GM12878 (cell line): ENCODE results near the gene BTBD9. TPM values are rescaled to one million over a fixed set of nuclear protein-coding genes. Genes with fewer than 3 reads are reported as not detected.

Experiments
- ATAC-seq: fragments of 200-7000 bp; cut with Tn5 transposase; 3 replicates; pipeline ENCODE4 v1.9.1; 2020; ENCODE audit warnings: mild to moderate bottlenecking, moderate library complexity
- BruUV-seq: library from RNA; stranded (reverse); fragments of 400-500 nt; replicated peaks from 2 replicates; lab custom pipeline; 2021; lab: Mats Ljungman, UMichigan
- CTCF ChIA-PET: fragments of 300-600 bp; sonication (Branson Sonifier 250); formaldehyde crosslinking; extraction: SDS; loops from one replicate; lab custom pipeline; 2021; ENCODE audit warnings: inconsistent platforms; lab: Yijun Ruan, JAX
- POLR2A ChIA-PET: fragments of 350-600 bp; formaldehyde crosslinking; extraction: SDS; loops from one replicate; lab custom pipeline; 2021; ENCODE audit warnings: inconsistent platforms; lab: Charles Lee
- RAD21 ChIA-PET: fragments of 300-600 bp; sonication (Branson Sonifier 250); formaldehyde crosslinking; loops from one replicate; lab custom pipeline; 2023; ENCODE audit warnings: antibody characterized with exemption; ENCODE audit not compliant: unreplicated experiment; lab: Charles Lee
- SMC1A ChIA-PET: fragments of 300-600 bp; sonication (Branson Sonifier 250); formaldehyde crosslinking; loops from one replicate; lab custom pipeline; 2023; ENCODE audit not compliant: unreplicated experiment, uncharacterized antibody; lab: Charles Lee
- DNase-seq: peaks from one replicate; pipeline ENCODE4 v3.0.0-alpha.2; 2011; ENCODE audit warnings: low read depth, low spot score
- FAIRE-seq: peaks from 3 replicates; lab custom pipeline; 2011; peaks lifted over from hg19 to GRCh38; lab: Jason Lieb, UNC
- H2AFZ ChIP-seq: 2 replicates; pipeline ENCODE4 v1.6.0; 2011; ENCODE audit warnings: low read depth, low read length, control low read depth; ENCODE audit not compliant: control insufficient read depth
- H3K27ac ChIP-seq: 2 replicates; pipeline ENCODE4 v1.5.1; 2011; ENCODE audit warnings: control low read depth; ENCODE audit not compliant: control insufficient read depth, insufficient read depth
- H3K27me3 ChIP-seq, 2 experiments: replicated peaks in 1 of 2; 2 replicates each; pipeline versions ENCODE4 v1.6.0 to v1.6.1; 2011; ENCODE audit warnings: low read length in 1 of 2; ENCODE audit not compliant: control insufficient read depth in 2 of 2, insufficient read depth in 2 of 2
- H3K36me3 ChIP-seq, 2 experiments: 2 replicates each; pipeline ENCODE4 v1.5.1; 2011; ENCODE audit warnings: low read length in 1 of 2; ENCODE audit not compliant: control insufficient read depth in 2 of 2, insufficient read depth in 2 of 2
- H3K4me1 ChIP-seq: 2 replicates; pipeline ENCODE4 v1.6.1; 2011; ENCODE audit warnings: mild to moderate bottlenecking, low read length, moderate library complexity, mixed read lengths; ENCODE audit not compliant: control insufficient read depth, insufficient read depth
- H3K4me2 ChIP-seq: 2 replicates; pipeline ENCODE4 v1.6.0; 2011; ENCODE audit warnings: control low read depth; ENCODE audit not compliant: control insufficient read depth, insufficient read depth
- H3K4me3 ChIP-seq: fragments of 200-600 bp; sonication (generic); 2 replicates; pipeline ENCODE4 v1.5.1; 2016
- H3K79me2 ChIP-seq: 2 replicates; pipeline ENCODE4 v1.6.0; 2011; ENCODE audit warnings: low read length; ENCODE audit not compliant: control insufficient read depth, insufficient read depth
- H3K9ac ChIP-seq: 2 replicates; pipeline ENCODE4 v1.8.0; 2011; ENCODE audit warnings: low read length, control low read depth, mixed read lengths; ENCODE audit not compliant: control insufficient read depth, insufficient read depth
- H3K9me3 ChIP-seq: replicated peaks from 3 replicates; pipeline ENCODE4 v1.5.1; 2011; ENCODE audit warnings: mild to moderate bottlenecking, low read length; ENCODE audit not compliant: control insufficient read depth, insufficient read depth
- H4K20me1 ChIP-seq: 2 replicates; pipeline ENCODE4 v1.6.0; 2011; ENCODE audit not compliant: control insufficient read depth, insufficient read depth
- BACH1 ChIP-seq: fragments of 450-650 bp; IDR thresholded peaks from 2 replicates; pipeline ENCODE4 v1.6.1; 2017; ENCODE audit warnings: mild to moderate bottlenecking, borderline replicate concordance
- ESRRA ChIP-seq: IDR thresholded peaks from 2 replicates; pipeline ENCODE4 v1.6.1; 2012; ENCODE audit warnings: mild to moderate bottlenecking, low read length, improper control_type of control experiment
- EZH2 ChIP-seq: IDR thresholded peaks from 2 replicates; pipeline ENCODE4 v1.6.1; 2012; ENCODE audit warnings: low read depth, mild to moderate bottlenecking, control low read depth, inconsistent platforms, low read length, borderline replicate concordance; ENCODE audit not compliant: control insufficient read depth
- FOS ChIP-seq: IDR thresholded peaks from 3 replicates; pipeline ENCODE4 v1.6.1; 2011; ENCODE audit warnings: borderline replicate concordance; ENCODE audit not compliant: insufficient read length; ENCODE audit errors: extremely low read depth
- MEF2B ChIP-seq: fragments of 450-650 bp; IDR thresholded peaks from 2 replicates; pipeline ENCODE4 v1.6.1; 2018; ENCODE audit warnings: mild to moderate bottlenecking, moderate library complexity; ENCODE audit not compliant: partially characterized antibody, poor library complexity, severe bottlenecking
- NR2C2 ChIP-seq: IDR thresholded peaks from 2 replicates; pipeline ENCODE4 v1.6.1; 2011; ENCODE audit warnings: borderline replicate concordance, low read depth; ENCODE audit not compliant: control insufficient read depth, insufficient read length
- PAX5 ChIP-seq: IDR thresholded peaks from 2 replicates; pipeline ENCODE4 v1.6.1; 2011; ENCODE audit warnings: low read depth, low read length, borderline replicate concordance
- RB1 ChIP-seq: fragments of 450-650 bp; formaldehyde crosslinking; IDR thresholded peaks from 2 replicates; pipeline ENCODE4 v1.6.1; 2017; ENCODE audit warnings: mild to moderate bottlenecking, borderline replicate concordance
- STAT1 ChIP-seq: fragments of 450-650 bp; conservative IDR thresholded peaks from 2 replicates; pipeline ENCODE4 v1.6.1; 2014; ENCODE audit warnings: antibody characterized with exemption, mild to moderate bottlenecking
- SUPT20H ChIP-seq: IDR thresholded peaks from 2 replicates; pipeline ENCODE4 v1.6.1; 2011; ENCODE audit warnings: low read depth, mild to moderate bottlenecking, low read length, moderate library complexity, borderline replicate concordance; ENCODE audit not compliant: control insufficient read depth
- TCF3 ChIP-seq: IDR thresholded peaks from 2 replicates; pipeline ENCODE4 v1.6.1; 2012; ENCODE audit warnings: low read depth, mild to moderate bottlenecking, low read length, borderline replicate concordance; ENCODE audit not compliant: insufficient read depth
- WGBS: methylation state at CpG from one replicate; pipeline ENCODE4 v1.1.6; 2016; ENCODE audit warnings: low lambda C conversion rate; ENCODE audit not compliant: insufficient replicate concordance, insufficient coverage; ENCODE audit errors: missing lambda C conversion rate; 5-methylcytosine and 5-hydroxymethylcytosine counted together
- in situ Hi-C: fragments of 300-500 bp; cut with MboI; formaldehyde crosslinking; loops from 9 replicates; pipeline ENCODE4 v1.14.3; 2018; ENCODE audit warnings: mixed read lengths
- intact Hi-C: fragments of 100-400 bp; cut with micrococcal nuclease; formaldehyde crosslinking; loops from one replicate; pipeline ENCODE4 v1.14.2; 2022; ENCODE audit not compliant: unreplicated experiment
- polyA plus RNA-seq, 11 experiments: library from polyadenylated mRNA; depleted of rRNA in 4 of 11; unstranded in 6 of 11; stranded (reverse) in 5 of 11; fragments of >200 nt; fragmentation: Nextera tagmentation in 4 of 11; fragmentation: Illumina TruSeq in 1 of 11; extraction: Ambion mirVana in 4 of 11; extraction: Trizol in 1 of 11; gene quantifications; 1 replicate in 1 of 11; 2 replicates in 10 of 11; pipeline versions ENCODE4 v1.2.1 to v1.2.3, GENCODE V29; 2011 to 2016; ENCODE audit warnings: inconsistent platforms in 2 of 11, missing spikeins in 2 of 11, low read depth in 1 of 11
- total RNA-seq, 4 experiments: library from RNA; depleted of rRNA in 3 of 4; stranded (reverse); fragments of >200 nt in 3 of 4; fragmentation: Illumina TruSeq in 1 of 4; extraction: Trizol in 1 of 4; gene quantifications; 2 replicates each; pipeline versions ENCODE4 v1.2.1 to v1.2.3, GENCODE V29; 2013 to 2021
- TF ChIP-seq, protein P1 (sequence below): fragments of 450-650 bp; IDR thresholded peaks from 2 replicates; pipeline ENCODE4 v1.6.1; 2018; ENCODE audit warnings: mild to moderate bottlenecking, low read depth, moderate library complexity; ENCODE audit not compliant: partially characterized antibody

BTBD9 gene
- total and polyA plus RNA-seq, 10 of the 15 experiments (the other 5 are each of a cell fraction or from before 2014, with no cell fraction given): 0.22 to 8.6 (median 4.6) TPM

GRCh38 chr6:38326837-38327236, 312.9 kb downstream of the BTBD9 start:
- no peaks in the 10 kb centered on the region for H3K27me3 ChIP-seq
- in situ Hi-C loops (no loop called here), intact Hi-C loops (no loop called here)
- no peak for ATAC-seq
- CTCF ChIA-PET: no interaction called here
- H2AFZ ChIP-seq: no peak overlapping the region
- no peak overlapping the region for H3K9ac ChIP-seq
- no peak overlapping the region for H3K27ac ChIP-seq
- TF ChIP-seq FOS: no peak
- TF ChIP-seq MEF2B: no peak
- TF ChIP-seq BACH1: no peak
- TF ChIP-seq STAT1: no peak
- TF ChIP-seq, all 136 proteins: peak for 0
- H3K9me3 ChIP-seq: no peaks in the 10 kb centered on the region
- DNase-seq (no peak), FAIRE-seq (no peak)
- H3K4me3 ChIP-seq: no peak overlapping the region
- H3K4me1 ChIP-seq: peaks cover 4% of the 10 kb centered on the region; the same call in 1 of the 2 replicates
- no TSS peak for BruUV-seq
- RAD21 ChIA-PET: no interaction called here
- no peaks in the 10 kb centered on the region for H3K36me3 ChIP-seq
- WGBS: 83% methylated on average over 1 of the region's 1 CpG
- POLR2A ChIA-PET: no interaction called here
- H3K79me2 ChIP-seq: no peaks in the 10 kb centered on the region
- SMC1A ChIA-PET: no interaction called here
- H4K20me1 ChIP-seq: no peaks in the 10 kb centered on the region
- H3K4me2 ChIP-seq: no peak overlapping the region

GRCh38 chr6:38323216-38323615, 316.5 kb downstream of the BTBD9 start:
- 100% methylated on average over 1 of the region's 1 CpG for WGBS
- Histone ChIP-seq H2AFZ (no peak overlapping the region), H3K9me3 (no peaks in the 10 kb centered on the region; the same call in 2 of the 3 replicates), H3K4me3 (no peak overlapping the region), H3K4me1 (peaks cover 36% of the 10 kb centered on the region), H4K20me1 (no peaks in the 10 kb centered on the region), H3K79me2 (no peaks in the 10 kb centered on the region), H3K4me2 (no peak overlapping the region), H3K27me3 (no peaks in the 10 kb centered on the region), H3K27ac (no peak overlapping the region), H3K9ac (no peak overlapping the region), H3K36me3 (no peaks in the 10 kb centered on the region)
- intact Hi-C loops: no loop called here
- FAIRE-seq (no peak), DNase-seq (no peak), ATAC-seq (no peak)
- SMC1A ChIA-PET: interaction anchor here (0.9 kb wide), 1 partner anchor 171 kb away, joined by 3 read pairs; no protein-coding TSS in a partner anchor
- CTCF ChIA-PET: interaction anchor here (1.1 kb wide), 1 partner anchor 119 kb away, joined by 3 read pairs; no protein-coding TSS in a partner anchor
- RAD21 ChIA-PET: no interaction called here
- BruUV-seq: no TSS peak
- in situ Hi-C loops: no loop called here
- POLR2A ChIA-PET: no interaction called here
- TF ChIP-seq SUPT20H: no peak
- TF ChIP-seq, protein P1, sequence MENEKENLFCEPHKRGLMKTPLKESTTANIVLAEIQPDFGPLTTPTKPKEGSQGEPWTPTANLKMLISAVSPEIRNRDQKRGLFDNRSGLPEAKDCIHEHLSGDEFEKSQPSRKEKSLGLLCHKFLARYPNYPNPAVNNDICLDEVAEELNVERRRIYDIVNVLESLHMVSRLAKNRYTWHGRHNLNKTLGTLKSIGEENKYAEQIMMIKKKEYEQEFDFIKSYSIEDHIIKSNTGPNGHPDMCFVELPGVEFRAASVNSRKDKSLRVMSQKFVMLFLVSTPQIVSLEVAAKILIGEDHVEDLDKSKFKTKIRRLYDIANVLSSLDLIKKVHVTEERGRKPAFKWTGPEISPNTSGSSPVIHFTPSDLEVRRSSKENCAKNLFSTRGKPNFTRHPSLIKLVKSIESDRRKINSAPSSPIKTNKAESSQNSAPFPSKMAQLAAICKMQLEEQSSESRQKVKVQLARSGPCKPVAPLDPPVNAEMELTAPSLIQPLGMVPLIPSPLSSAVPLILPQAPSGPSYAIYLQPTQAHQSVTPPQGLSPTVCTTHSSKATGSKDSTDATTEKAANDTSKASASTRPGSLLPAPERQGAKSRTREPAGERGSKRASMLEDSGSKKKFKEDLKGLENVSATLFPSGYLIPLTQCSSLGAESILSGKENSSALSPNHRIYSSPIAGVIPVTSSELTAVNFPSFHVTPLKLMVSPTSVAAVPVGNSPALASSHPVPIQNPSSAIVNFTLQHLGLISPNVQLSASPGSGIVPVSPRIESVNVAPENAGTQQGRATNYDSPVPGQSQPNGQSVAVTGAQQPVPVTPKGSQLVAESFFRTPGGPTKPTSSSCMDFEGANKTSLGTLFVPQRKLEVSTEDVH: no peak
- no peak for TF ChIP-seq PAX5
- no peak for TF ChIP-seq EZH2
- no peak for TF ChIP-seq NR2C2
- TF ChIP-seq TCF3: no peak
- TF ChIP-seq RB1: no peak
- TF ChIP-seq ESRRA: no peak
